Heart left ventricle (tissue), 16 donors: ENCODE results near the gene CC2D1A. TPM values are rescaled to one million over a fixed set of nuclear protein-coding genes. Genes with fewer than 3 reads are reported as not detected.

Source experiments
- ATAC-seq, 4 donors: fragments of 200-7000 bp; cut with Tn5 transposase; one replicate each; pipeline ENCODE4 v1.9.1; 2020 to 2022; ENCODE audit warnings: moderate library complexity in 4 of 4, mild to moderate bottlenecking in 3 of 4, moderate number of reproducible peaks in 1 of 4
- DNase-seq, 5 donors: peaks; one replicate each; pipeline ENCODE4 v3.0.0-alpha.2; 2020
- H3K27ac ChIP-seq, 12 donors: fragments of 200-600 bp; sonication (generic) in 4 of 12; one replicate each; pipeline versions ENCODE4 v1.5.0 to v1.8.0; 2016 to 2022; ENCODE audit warnings: mild to moderate bottlenecking in 2 of 12
- H3K27me3 ChIP-seq, 9 donors: fragments of 200-600 bp; sonication (generic) in 2 of 9; one replicate each; pipeline versions ENCODE4 v1.5.1 to v1.8.0; 2016 to 2022; ENCODE audit warnings: mild to moderate bottlenecking in 3 of 9
- H3K36me3 ChIP-seq, 9 donors: fragments of 200-600 bp; sonication (generic) in 2 of 9; one replicate each; pipeline versions ENCODE4 v1.5.0 to v1.8.0; 2018 to 2022; ENCODE audit warnings: mild to moderate bottlenecking in 2 of 9
- H3K4me1 ChIP-seq, 12 donors: fragments of 200-600 bp; sonication (generic) in 4 of 12; one replicate each; pipeline versions ENCODE4 v1.5.0 to v1.8.0; 2016 to 2022; ENCODE audit warnings: mild to moderate bottlenecking in 3 of 12
- H3K4me3 ChIP-seq, 12 donors: fragments of 200-600 bp; sonication (generic) in 4 of 12; one replicate each; pipeline versions ENCODE4 v1.5.0 to v1.8.0; 2017 to 2022; ENCODE audit warnings: mild to moderate bottlenecking in 9 of 12, moderate library complexity in 4 of 12
- H3K9me3 ChIP-seq, 12 donors: fragments of 200-600 bp; sonication (generic) in 4 of 12; one replicate each; pipeline versions ENCODE4 v1.5.0 to v1.8.0; 2016 to 2022; ENCODE audit warnings: mild to moderate bottlenecking in 1 of 12
- POLR2A ChIP-seq, 2 donors: fragments of 450-650 bp; IDR thresholded peaks; one replicate each; pipeline ENCODE4 v1.6.1; 2017; ENCODE audit warnings: antibody characterized with exemption in 2 of 2, mild to moderate bottlenecking in 2 of 2, moderate library complexity in 2 of 2
- WGBS, 4 donors: extraction: QIAGEN DNeasy Blood & Tissue Kit in 2 of 4; methylation state at CpG; one replicate each; pipeline versions ENCODE4 v1.1.5 to v1.1.7; 2013 to 2018; 5-methylcytosine and 5-hydroxymethylcytosine counted together
- intact Hi-C, 10 donors: fragments of 100-400 bp; cut with DNase I; formaldehyde crosslinking; loops; one replicate each; pipeline versions ENCODE4 v1.11.1 to v1.14.2; 2022
- long read RNA-seq, 3 donors: library from polyadenylated mRNA; unstranded; transcript quantifications; one replicate each; pipeline ENCODE4 v2.0.0, GENCODE V29; 2020 to 2021
- polyA plus RNA-seq, 2 donors: library from polyadenylated mRNA; stranded (reverse); fragments of 200-250 nt; gene quantifications; one replicate each; pipeline ENCODE4 v1.2.3, GENCODE V29; 2013
- total RNA-seq, 9 donors: library from RNA; depleted of rRNA in 2 of 9; stranded (reverse); fragments of >200 nt in 2 of 9; fragmentation: NEBNext Ultra II Directional in 3 of 9; extraction: Animal tissue kit (Norgen Biotek cat#: 25700) in 3 of 9; gene quantifications; one replicate each; pipeline versions ENCODE4 v1.1.0 to v1.2.4, GENCODE V29; 2016 to 2023
- TF ChIP-seq, protein P1 (sequence below), 12 donors: fragments of 200-600 bp; sonication (generic) in 4 of 12; IDR thresholded peaks; one replicate each; pipeline versions ENCODE4 v1.5.0 to v1.8.0; 2018 to 2022; ENCODE audit warnings: antibody characterized with exemption in 12 of 12, mild to moderate bottlenecking in 5 of 12
- donor health status: ischemic (EF 13 %, LVEDD 7.1; RV severe dilation, severe dysfunction).
- donor health status: healthy with polysubstance abuse.
- donor health status: DM: no; HTN: yes; CAD: no.
- donor health status: DM: no; HTN: no; CAD: no.
- donor health status: ischemic (EF 25% LVEDD 6.9; RV normal size, moderate dysfunction).
- donor health status: ischemic (EF 25% LVEDD 5.7; RV mildly dilated, moderate dysfunction).
- donor health status: healthy.
- donor health status: DM: yes; HTN: yes; CAD: no.
- donor health status: ischemic (EF 35%, LVEDD 5.7; RV mildly dilated, moderate dysfunction).
- donor health status: nonischemic (EF 11% LVEDD 7.7; RV severe dilation, severe dysfunction).
- donor health status: DM: yes; HTN: yes; CAD: no.
- donor health status: PGD.
- donor health status: ischemic (EF 29% LVEDD 5.4; RV normal size, mild dysfunction).
- donor health status: nonischemic (EF 23%, LVEDD 6.1; RV moderate dilation, normal function).

CC2D1A gene
- total RNA-seq, result 10 to 100 TPM; 14.4 to 36.3 (median 19.2) TPM
- polyA plus RNA-seq, result 10 to 100 TPM; 19.5 to 29.2 TPM
- long read RNA-seq, donor 1, partial matches to known transcripts, result 19 of 32 reads
- long read RNA-seq, donor 1, other reads (novel, unspliced or antisense), result 9 of 32 reads
- long read RNA-seq, donor 2, partial matches to known transcripts, result 31 of 36 reads
- long read RNA-seq, donor 2, other reads (novel, unspliced or antisense), result 4 of 36 reads
- long read RNA-seq, donor 3, transcript CC2D1A-201 (29 exons, 3,581 nt), result major isoform, 6 of 37 reads
- long read RNA-seq, donor 3, partial matches to known transcripts, result 20 of 37 reads
- long read RNA-seq, donor 3, other reads (novel, unspliced or antisense), result 11 of 37 reads

DNA sequence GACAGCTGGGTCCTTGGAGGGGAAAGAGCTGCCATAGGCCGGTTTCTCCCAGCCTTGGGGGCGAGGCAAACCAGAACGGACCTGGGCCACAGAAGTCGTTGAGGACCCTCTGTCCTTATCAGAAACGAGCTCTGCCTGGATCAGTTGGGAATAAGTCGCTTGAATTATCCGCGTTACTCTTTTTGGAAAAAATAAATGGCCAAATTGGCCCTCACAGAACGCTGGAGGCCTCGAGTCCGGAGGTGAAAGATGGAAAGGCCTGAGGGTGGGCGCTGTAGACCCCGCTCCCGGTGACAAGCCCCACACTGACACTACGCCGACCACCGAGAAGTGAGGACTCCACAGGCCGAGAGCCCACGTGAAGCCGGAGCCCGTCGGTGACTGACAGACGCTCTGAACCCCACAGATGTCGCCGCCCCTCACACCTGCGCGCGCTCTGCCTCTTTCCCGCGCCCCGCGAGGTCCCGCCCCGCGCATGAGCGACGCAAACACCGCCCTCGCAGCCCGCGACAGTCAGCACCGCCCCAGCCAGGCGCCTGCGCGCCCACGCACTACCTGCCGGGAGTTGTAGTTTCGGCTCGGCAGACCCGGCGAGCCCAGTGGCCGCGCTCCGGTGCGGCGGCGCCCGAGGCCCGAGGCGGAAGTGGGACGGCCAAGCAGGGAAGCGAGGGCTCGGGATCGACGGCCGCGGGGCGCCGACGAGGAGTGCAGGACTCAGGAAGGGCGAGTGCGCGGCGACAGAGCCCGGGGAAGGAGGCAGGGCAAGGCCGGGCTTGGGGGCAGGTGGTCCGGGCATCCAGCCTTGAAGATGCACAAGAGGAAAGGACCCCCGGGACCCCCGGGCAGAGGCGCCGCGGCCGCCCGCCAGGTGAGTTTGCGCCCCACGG, at the start of gene CC2D1A, which contains the start of gene BRME1:
Gene CC2D1A, plus strand, starts transcription at position 568 of the 887 bp plus-strand sequence. Its CDS starts 241 bp downstream, at position 809.
Gene BRME1, minus strand, starts transcription at position 484 of the 887 bp plus-strand sequence. CDS start 1,225 bp downstream, outside the sequence.
- ATAC-seq, result peak; percentile 96 to 100 (median 99)
- H3K4me3 ChIP-seq, result peak within 1 kb of the TSS; percentile 63 to 98 (median 83)
- H3K27me3 ChIP-seq, result no peaks in the 10 kb centered on the region
- H3K9me3 ChIP-seq, result no peaks in the 10 kb centered on the region
- DNase-seq, result peak; percentile 93 to 97 (median 95)
- intact Hi-C loops, result loop anchor here in 2 of 10 donors (1.0 to 5.0 kb wide), 2 partner anchors 45 to 46 kb away; partner anchors contain the start of gene DCAF15 (in 1 of the 2)
- H3K27ac ChIP-seq, result peak within 1 kb of the TSS in 11 of 12 donors; percentile 17 to 83 (median 67)
- WGBS, 4 donors, result 4 to 14% (median 9%) methylated on average over 29 to 86 of the region's 86 CpGs
- H3K4me1 ChIP-seq, result peaks cover 0 to 19% (median 14%) of the 10 kb centered on the region in 12 donors
- TF ChIP-seq POLR2A (IDR thresholded peaks at IDR 0.05), result peak in 1 of 2 donors; percentile 67
- TF ChIP-seq, protein P1, sequence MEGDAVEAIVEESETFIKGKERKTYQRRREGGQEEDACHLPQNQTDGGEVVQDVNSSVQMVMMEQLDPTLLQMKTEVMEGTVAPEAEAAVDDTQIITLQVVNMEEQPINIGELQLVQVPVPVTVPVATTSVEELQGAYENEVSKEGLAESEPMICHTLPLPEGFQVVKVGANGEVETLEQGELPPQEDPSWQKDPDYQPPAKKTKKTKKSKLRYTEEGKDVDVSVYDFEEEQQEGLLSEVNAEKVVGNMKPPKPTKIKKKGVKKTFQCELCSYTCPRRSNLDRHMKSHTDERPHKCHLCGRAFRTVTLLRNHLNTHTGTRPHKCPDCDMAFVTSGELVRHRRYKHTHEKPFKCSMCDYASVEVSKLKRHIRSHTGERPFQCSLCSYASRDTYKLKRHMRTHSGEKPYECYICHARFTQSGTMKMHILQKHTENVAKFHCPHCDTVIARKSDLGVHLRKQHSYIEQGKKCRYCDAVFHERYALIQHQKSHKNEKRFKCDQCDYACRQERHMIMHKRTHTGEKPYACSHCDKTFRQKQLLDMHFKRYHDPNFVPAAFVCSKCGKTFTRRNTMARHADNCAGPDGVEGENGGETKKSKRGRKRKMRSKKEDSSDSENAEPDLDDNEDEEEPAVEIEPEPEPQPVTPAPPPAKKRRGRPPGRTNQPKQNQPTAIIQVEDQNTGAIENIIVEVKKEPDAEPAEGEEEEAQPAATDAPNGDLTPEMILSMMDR (IDR thresholded peaks at IDR 0.05), result peak in 1 of 12 donors; percentile 5
- peaks cover 0 to 17% (median 6%) of the 10 kb centered on the region in 9 donors for H3K36me3 ChIP-seq

GRCh38 chr19:13856497-13856896, 49.5 kb upstream of the CC2D1A start:
- H3K9me3 ChIP-seq, result no peaks in the 10 kb centered on the region
- WGBS, 4 donors, result 50 to 63% (median 51%) methylated on average over 2 of the region's 2 CpGs

DNA sequence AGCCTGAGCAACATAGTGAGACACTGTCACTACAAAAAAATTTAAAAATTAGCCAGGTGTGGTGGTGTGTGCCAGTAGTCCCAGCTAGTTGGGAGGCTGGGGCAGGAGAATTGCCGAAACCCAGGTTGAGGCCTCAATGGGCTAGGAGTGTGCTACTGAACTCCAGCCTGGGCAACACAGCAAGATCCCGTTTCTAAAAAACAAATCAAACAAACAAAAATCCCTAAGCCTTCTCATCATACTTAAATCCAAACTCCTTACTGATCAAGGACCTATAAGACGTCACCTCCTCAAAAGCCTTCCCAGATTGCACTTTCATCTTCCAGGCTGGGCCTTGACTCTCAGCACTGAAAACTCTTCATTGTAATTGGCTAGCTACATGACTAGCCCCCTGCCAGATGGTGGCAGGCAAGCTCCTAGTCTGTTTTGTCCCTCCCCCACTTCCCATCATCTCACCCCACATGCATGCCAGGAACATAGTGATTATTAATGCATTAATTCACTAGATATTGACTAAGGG, 46.6 kb upstream of the CC2D1A start:
- DNase-seq (no peak), ATAC-seq (no peak)
- intact Hi-C loops, result no loop called here
- Histone ChIP-seq H3K9me3 (no peaks in the 10 kb centered on the region), H3K4me1 (peaks cover 0 to 22% (median 13%) of the 10 kb centered on the region in 12 donors), H3K27ac (no peak overlapping the region), H3K36me3 (no peaks in the 10 kb centered on the region), H3K27me3 (peaks cover 0 to under 1% (median 0%) of the 10 kb centered on the region in 9 donors), H3K4me3 (no peak overlapping the region)
- no peak for TF ChIP-seq POLR2A (IDR thresholded peaks at IDR 0.05)
- TF ChIP-seq, protein P1 (IDR thresholded peaks at IDR 0.05), result peak in 1 of 12 donors; percentile 15
- WGBS, 4 donors, result 97 to 99% (median 99%) methylated on average over 3 of the region's 3 CpGs

More at GRCh38 chr19:13856497-13856896, 49.5 kb upstream of the CC2D1A start:
- Histone ChIP-seq H3K27me3 (no peaks in the 10 kb centered on the region), H3K4me3 (no peak overlapping the region), H3K27ac (no peak overlapping the region), H3K4me1 (peaks cover 0 to 16% (median 11%) of the 10 kb centered on the region in 12 donors), H3K36me3 (no peaks in the 10 kb centered on the region)
- intact Hi-C loops, result loop anchor here in 1 of 10 donors (2.0 kb wide), 1 partner anchor 64 kb away; no protein-coding TSS in a partner anchor
- DNase-seq (no peak), ATAC-seq (no peak)
- TF ChIP-seq POLR2A (IDR thresholded peaks at IDR 0.05), result no peak
- TF ChIP-seq, protein P1 (IDR thresholded peaks at IDR 0.05), result no peak
